Measurements from ENCODE around the gene EML1.

The EML1 gene

DNA sequence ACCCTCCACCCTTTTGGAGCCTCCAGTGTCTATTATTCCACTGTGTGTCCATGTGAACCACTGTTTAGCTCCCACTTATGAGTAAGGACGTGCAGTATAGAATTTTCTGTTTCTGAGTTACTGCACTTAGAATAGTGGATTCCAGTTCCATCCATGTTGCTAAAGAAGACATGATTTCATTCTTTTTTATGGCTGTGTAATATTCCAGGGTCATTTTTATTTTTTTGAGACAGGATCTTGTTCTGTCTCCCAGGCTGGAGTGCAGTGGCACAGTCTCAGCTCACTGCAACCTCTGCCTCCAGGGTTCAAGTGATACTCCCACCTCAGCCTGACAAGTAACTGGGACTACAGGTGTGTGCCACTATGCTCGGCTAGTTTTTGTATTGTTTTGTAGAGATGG is 31.6 kb downstream of the EML1 start:
- no peak for DNase-seq (ENCODE audit: low spot score)

DNA sequence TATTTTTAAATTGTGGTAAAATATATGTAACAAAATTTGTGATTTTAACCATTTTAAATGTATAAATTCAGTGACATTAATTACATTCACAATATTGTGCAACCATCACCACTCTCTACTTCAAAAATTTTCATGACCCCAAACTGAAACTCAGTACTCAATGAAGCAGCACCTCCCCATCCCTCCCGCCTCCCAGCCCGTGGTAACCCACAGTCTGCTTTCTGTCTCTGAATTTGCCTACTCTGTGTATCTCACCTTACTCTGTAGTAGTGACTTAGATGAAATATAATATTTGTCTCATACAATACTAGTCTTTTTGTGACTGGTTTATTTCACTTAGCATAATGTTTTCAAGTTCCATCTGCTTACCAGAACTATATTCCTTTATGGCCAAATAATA is 36.2 kb downstream of the EML1 start:
- no peak for DNase-seq (ENCODE audit: low spot score)

DNA sequence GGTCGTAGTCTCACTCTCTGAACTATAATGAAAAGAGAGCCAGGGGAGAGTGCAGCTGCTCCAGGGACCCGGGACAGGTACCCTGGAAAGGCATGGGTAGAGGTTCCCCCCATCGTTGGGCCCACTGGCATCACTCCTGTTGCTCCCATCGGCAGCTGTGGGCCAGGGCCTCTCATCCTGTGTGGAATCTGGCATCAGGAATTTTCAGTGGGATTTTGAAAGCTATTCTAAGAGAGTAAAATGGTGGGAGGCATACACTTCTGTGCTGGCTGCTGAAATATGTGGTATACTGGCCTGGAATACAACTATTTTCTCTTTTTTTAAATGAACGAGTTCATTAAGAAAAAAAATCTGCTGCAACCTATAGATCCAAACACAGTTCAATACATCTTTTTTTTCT is 38.1 kb downstream of the EML1 start:
- no peak for DNase-seq (ENCODE audit: low spot score)

DNA sequence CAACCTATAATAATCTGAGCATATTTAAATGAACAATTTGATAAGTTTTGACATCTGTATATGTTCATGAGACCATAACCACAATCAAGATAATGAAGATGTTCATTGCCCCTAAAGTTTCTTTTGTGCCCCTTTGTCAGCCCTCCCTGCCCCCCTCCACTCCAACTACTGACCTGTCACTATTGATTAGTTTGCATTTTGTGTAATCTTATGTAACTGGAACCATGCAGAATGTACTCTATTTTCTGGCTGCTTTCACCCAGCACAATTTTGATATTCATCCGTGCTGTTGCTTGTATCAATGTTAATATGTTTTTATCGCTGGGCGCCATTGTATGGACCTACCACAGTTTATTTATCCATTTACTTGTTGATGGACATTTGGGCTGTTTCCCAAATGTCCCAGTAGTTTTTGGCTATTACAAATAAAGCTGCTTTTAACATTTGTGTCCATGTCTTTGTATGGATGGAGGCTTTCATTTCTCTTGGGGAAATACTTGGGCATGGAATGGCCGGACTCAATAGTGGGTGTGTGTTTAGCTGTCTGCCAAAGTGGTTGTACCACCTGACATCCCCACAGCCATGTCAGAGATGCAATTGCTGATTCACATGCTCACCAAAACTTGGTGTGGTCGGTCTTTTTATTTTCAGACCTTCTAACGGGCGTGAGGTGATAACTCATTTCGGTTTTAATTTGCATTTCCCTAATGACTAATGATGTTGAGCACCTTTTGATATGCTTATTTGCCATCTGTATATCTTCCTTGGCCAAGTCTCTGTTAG is 38.9 kb downstream of the EML1 start:
- no peak for DNase-seq (ENCODE audit: low spot score)

- DNase-seq (ENCODE audit: low spot score) = no peak
These were observed 44.6 kb downstream of the EML1 start for GRCh38 chr14:99837822-99838221.

GRCh38 chr14:99838639-99839134 is 45.5 kb downstream of the EML1 start:
- DNase-seq (ENCODE audit: low spot score) = no peak

DNA sequence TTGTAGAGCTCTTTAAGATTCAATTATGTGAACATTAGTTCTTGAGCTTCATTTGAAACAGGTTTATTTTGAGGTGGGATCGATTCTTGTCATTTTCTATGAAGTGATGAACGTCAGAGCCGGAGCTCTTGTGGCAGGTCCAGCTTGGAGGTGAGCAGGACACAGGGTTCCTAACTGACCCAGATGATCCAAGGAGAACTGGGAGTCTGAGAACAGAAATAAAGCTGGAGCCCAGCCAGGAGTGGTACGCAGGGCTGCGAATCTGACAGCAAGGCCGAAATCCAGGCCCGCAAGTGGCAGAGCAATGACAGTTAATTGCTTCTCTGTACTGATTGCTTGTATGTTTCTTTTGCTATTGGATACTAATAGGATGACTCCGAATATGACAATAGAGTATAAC is 46.5 kb downstream of the EML1 start:
- DNase-seq (ENCODE audit: low spot score) = no peak

GRCh38 chr14:99840265-99840664 is 47.1 kb downstream of the EML1 start:
- DNase-seq (ENCODE audit: low spot score) = no peak

DNA sequence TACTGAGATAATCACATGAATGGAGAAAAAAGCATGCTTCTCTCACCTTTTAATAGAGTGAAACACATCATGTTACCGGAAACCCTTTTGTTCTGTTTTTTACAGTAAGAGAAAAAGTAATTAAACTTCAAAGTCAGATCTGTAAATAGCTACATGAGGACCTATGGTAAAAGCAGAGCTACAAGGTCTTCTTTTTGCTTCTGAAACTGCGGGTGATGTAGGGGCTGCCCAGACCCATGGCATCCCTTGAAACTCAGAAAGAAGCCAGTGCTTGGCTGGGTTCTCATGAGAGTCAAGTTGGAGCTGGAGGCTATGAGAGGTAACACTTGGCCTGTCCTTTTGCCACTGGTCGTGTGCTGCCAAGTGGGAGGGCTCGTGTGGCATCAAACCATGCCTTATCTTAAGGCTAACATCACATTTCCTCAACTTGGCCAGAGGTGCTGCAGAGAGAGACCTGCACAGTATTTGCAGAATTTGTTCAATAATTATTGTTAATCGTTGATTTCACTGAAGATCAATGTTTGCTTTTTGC is 47.6 kb downstream of the EML1 start:
- no peak for DNase-seq (ENCODE audit: low spot score)

- DNase-seq (ENCODE audit: low spot score) = no peak
These were observed 48.3 kb downstream of the EML1 start for GRCh38 chr14:99841436-99842071.

GRCh38 chr14:99842141-99842540 is 48.9 kb downstream of the EML1 start:
- DNase-seq (ENCODE audit: low spot score) = no peak

DNA sequence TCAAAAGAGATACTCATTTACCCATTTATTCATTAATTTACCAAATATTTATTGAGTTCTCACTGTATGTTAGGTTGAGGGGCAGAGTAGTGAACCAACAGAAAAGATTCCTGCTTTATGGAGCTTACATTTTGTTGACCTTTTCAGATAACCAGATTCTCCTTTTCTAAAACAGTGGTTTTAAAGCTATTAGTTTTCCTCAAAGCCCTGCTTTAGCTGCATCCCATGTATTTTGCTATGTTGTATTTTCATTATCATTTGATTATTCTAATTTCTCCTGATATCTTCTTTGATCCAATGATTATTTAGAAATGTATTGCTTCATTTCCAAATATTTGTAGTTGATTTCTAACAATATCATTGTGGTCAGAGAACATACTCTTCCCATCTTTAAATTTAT is 53.6 kb downstream of the EML1 start:
- DNase-seq (ENCODE audit: low spot score) = no peak

- no peak for DNase-seq (ENCODE audit: low spot score)
These were observed 57.5 kb downstream of the EML1 start for GRCh38 chr14:99850709-99851108.

- DNase-seq (ENCODE audit: low spot score) = no peak
These were observed 59.4 kb downstream of the EML1 start for GRCh38 chr14:99852578-99852977.

DNA sequence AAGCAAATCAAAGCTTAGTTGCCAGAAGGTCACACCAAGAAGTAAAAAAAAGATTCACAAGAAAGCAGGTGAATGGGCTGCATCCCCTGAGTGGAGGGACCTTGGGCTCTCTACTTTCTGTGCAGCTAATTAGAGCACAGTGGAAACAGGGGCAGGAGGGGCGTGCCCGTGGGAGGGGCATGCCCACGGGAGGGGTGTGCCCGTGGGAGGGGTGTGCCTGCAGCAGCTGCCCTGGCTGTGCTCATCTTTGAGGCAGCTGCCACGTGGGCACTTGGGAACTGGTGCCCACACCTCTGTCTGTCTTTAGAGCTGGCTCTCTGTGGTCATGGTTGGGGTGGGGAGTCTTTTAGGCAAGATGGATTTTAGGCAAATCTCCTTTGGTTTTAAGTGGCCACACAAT is 60.0 kb downstream of the EML1 start:
- DNase-seq (ENCODE audit: low spot score) = peak; percentile 16

DNA sequence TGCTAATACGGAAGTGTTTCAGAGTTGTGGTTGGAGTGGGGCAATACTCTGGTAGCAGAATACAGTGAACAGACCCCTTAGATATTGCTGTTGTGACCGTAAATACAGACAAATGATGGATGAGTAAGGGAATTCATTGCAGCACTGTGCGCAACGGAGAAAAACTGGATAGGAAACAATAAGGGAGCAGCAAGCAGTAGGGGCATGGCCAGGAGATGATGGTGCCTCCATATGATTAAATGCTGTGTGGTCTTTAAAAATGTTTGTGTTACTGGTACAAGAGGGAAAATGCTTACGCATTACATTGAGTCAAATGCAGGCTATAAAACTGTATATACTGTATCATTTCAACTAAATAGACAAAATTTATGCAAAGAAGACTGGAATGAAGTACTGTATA is 61.6 kb downstream of the EML1 start:
- no peak for DNase-seq (ENCODE audit: low spot score)

- DNase-seq (ENCODE audit: low spot score) = no peak
These were observed 62.1 kb downstream of the EML1 start for GRCh38 chr14:99855271-99855670.

DNA sequence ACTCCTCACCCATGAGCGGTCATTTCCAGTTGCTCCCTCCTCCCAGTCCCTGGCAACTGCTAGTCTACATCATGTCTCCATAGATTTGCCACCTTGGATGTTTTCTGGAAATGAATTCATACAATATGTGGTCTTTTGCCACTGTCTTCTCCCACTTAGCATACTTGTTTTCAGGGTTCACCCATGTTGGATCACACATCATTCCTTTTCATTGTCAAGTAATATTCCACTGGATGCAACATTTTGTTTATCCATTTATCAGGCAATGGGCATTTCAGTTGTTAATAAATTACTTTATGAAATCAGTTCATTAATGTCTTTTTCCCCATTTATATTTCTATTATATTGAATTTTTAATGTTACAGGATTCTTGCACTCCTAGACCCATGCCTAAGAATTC is 64.3 kb downstream of the EML1 start:
- DNase-seq (ENCODE audit: low spot score) = no peak

GRCh38 chr14:99860219-99860618 is 67.0 kb downstream of the EML1 start:
- no peak for DNase-seq (ENCODE audit: low spot score)

DNA sequence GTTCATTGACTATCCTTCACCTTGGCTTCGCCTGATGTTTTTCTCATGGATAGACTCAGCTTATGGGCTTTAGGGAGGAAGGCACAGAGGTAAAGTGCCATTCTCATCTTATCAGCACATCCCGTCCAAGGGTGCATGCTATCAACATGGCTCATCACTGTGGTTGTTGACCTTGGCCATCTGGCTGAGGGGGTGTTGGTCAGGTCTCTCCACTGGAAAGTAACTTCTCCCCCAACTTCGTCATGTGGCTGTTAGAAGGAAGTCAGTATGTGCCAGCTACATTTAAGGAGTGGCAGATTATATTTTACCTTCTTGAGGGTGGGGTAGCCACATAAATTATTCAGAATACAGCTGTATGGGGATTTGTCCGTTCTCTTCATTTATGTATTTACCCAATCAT is 68.9 kb downstream of the EML1 start:
- DNase-seq (ENCODE audit: low spot score) = no peak

DNA sequence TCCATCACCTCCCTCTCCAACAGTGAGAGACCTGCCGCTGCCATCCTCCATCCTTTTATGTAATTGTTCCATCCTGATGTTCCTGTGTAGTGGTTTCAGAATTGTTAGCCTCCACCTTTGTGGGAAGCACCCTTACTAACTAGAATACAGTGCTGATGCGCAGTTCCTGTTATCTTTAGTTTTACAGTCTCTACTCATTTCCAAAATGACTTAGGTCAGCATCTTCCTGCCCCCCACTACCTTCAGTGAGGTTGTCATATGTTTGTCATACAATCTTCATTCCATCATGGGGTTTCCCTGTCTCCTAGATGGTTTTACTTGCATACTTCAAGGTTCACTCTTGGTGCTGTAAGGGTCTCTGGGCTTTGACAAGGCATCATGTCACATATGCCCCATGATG is 69.8 kb downstream of the EML1 start:
- no peak for DNase-seq (ENCODE audit: low spot score)

GRCh38 chr14:99865408-99865807 is 72.2 kb downstream of the EML1 start:
- DNase-seq (ENCODE audit: low spot score) = no peak

- DNase-seq (ENCODE audit: low spot score) = no peak
These were observed 77.4 kb downstream of the EML1 start for GRCh38 chr14:99870617-99871016.

DNA sequence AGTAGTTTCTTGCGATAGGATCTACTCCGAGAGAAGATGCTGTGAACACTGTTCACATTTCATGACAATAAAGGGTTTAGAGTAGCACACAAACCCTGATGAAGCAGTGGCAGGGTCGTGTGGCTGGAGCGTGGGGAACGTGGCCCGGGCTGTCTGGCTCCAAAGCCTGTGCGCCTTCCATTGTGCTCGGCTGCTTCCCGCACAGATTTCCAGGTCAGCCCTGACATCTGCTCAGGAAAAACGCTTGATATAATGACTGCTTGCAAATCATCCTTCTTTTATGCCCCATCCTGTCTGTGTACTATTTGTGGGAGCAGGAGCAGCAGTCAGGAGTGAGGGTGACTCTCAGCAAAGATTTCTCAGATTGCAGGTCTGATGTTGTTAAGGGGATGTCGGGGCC is 78.6 kb downstream of the EML1 start:
- DNase-seq (ENCODE audit: low spot score) = no peak

Data from germinal center (tissue), 1 donor.